ENCODE data around the gene SDK2.
A peak's percentile ranks its signal among the peaks of the same experiment; 100 is the strongest.
"Not testable (repeated sequence)": the region's sequence is repeated elsewhere in the genome, so short reads cannot be mapped to it uniquely, and the experiment has no call there.

Gene SDK2

GRCh38 chr17:73313526-73314127 is 330.6 kb downstream of the SDK2 start:
- Histone ChIP-seq H3K36me3 (no peaks in the 10 kb centered on the region), H3K4me1 (peaks cover 28% of the 10 kb centered on the region), H3K4me3 (ENCODE audit: low read depth, low read length) (no peak overlapping the region), H3K9me3 (no peaks in the 10 kb centered on the region), H3K27me3 (no peaks in the 10 kb centered on the region)
- DNase-seq, result no peak
- TF ChIP-seq CTCF (IDR thresholded peaks at IDR 0.05; ENCODE audit: low read depth, low read length), result no peak

DNA sequence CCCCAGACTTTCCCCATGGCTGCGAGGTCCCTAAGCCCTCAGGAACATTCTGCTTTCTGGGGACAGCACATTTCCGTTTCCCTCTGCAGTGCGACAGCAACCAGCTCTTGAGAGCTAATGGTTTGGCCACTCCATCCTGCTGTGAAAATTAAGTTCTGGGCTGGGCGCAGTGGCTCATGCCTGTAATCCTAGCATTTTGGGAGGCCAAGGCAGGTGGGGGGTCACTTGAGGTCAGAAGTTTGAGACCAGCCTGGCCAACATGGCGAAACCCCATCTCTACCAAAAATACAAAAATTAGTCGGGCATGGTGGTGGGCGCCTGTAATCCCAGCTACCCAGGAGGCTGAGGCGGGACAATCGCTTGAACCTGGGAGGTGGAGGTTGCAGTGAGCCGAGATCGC is 331.4 kb downstream of the SDK2 start:
- H3K27me3 ChIP-seq; H3K9me3 ChIP-seq; DNase-seq; H3K36me3 ChIP-seq; H3K4me3 ChIP-seq (ENCODE audit: low read depth, low read length): not testable (repeated sequence)
- peaks cover 28% of the 10 kb centered on the region for H3K4me1 ChIP-seq

- H3K4me1 ChIP-seq, result peaks cover 21% of the 10 kb centered on the region
- H3K36me3 ChIP-seq, result no peaks in the 10 kb centered on the region
- peak; percentile 97 for DNase-seq
- H3K9me3 ChIP-seq, result no peaks in the 10 kb centered on the region
- H3K4me3 ChIP-seq (ENCODE audit: low read depth, low read length), result peak within 1 kb of the TSS; percentile 96
- no peaks in the 10 kb centered on the region for H3K27me3 ChIP-seq
- no peak for TF ChIP-seq CTCF (IDR thresholded peaks at IDR 0.05; ENCODE audit: low read depth, low read length)
These were observed 332.2 kb downstream of the SDK2 start, which contains the start of gene CDC42EP4 for GRCh38 chr17:73311781-73312641. TSS of gene CDC42EP4 (minus strand) at chr17:73312001. CDS start at chr17:73286500, 25,501 bp downstream.

GRCh38 chr17:73311428-73311780 is 332.8 kb downstream of the SDK2 start:
- peaks cover 25% of the 10 kb centered on the region for H3K4me1 ChIP-seq
- H3K27me3 ChIP-seq, result no peaks in the 10 kb centered on the region
- peak overlapping the region; percentile 96 for H3K4me3 ChIP-seq (ENCODE audit: low read depth, low read length)
- H3K9me3 ChIP-seq, result no peaks in the 10 kb centered on the region
- DNase-seq, result no peak
- no peak for TF ChIP-seq CTCF (IDR thresholded peaks at IDR 0.05; ENCODE audit: low read depth, low read length)
- H3K36me3 ChIP-seq, result no peaks in the 10 kb centered on the region

- H3K4me3 ChIP-seq (ENCODE audit: low read depth, low read length), result peak overlapping the region; percentile 96
- no peaks in the 10 kb centered on the region for H3K27me3 ChIP-seq
- H3K9me3 ChIP-seq, result no peaks in the 10 kb centered on the region
- peak; percentile 32 for DNase-seq
- peaks cover 4% of the 10 kb centered on the region; the same call in 1 of the 2 replicates for H3K36me3 ChIP-seq
- H3K4me1 ChIP-seq, result peaks cover 37% of the 10 kb centered on the region
- no peak for TF ChIP-seq CTCF (IDR thresholded peaks at IDR 0.05; ENCODE audit: low read depth, low read length)
These were observed 334.3 kb downstream of the SDK2 start for GRCh38 chr17:73309727-73310596.

DNA sequence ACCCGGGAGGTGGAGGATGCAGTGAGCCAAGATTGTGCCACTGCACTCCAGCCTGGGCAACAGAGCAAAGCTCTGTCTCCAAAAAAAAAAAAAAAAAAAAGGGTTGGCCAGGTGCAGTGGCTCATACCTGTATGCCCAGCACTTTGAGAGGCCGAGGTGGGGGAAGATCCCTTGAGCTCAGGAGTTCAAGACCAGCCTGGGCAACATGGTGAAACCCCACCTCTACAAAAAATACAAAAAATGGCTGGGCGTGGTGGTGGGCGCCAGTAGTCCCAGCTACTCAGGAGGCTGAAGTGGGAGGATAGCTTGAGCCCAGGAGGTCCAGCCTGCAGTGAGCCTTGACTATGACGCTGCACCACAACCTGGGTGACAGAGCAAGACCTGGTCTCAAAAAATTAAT is 335.3 kb downstream of the SDK2 start:
- peak overlapping the region; percentile 96 for H3K4me3 ChIP-seq (ENCODE audit: low read depth, low read length)
- not testable (repeated sequence) for H3K27me3 ChIP-seq, H3K9me3 ChIP-seq, DNase-seq, H3K36me3 ChIP-seq
- H3K4me1 ChIP-seq, result peaks cover 41% of the 10 kb centered on the region
